ENCODE results near the gene USH2A.

USH2A gene

DNA sequence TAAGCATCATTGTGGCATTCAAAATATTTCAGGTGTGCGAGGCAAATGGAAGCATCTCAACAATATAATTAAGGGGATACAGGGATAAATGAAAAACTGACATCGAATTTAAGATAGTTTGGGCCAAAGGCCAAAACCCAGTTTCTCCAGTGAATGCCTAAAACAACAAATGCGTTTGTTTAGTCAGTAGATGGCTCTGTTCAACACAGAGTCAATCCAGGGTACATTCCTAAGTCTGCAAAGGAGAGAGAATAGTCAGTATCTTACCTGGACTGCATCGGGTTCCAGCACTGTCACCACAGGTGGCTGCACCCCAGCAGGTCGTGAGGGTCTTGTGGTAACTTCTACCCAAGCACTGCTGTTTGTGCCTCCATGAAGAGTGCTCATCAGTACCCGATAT, 535.1 kb downstream of the USH2A start:
- Histone ChIP-seq H4K20me1 (ENCODE audit: insufficient read depth, low read length, poor library complexity, severe bottlenecking) (no peaks in the 10 kb centered on the region), H3K79me2 (ENCODE audit: insufficient read depth, low read length) (no peaks in the 10 kb centered on the region), H2AFZ (ENCODE audit: low read length) (no peak overlapping the region), H3K4me3 (ENCODE audit: low read length, poor library complexity, severe bottlenecking) (no peak overlapping the region), H3F3A (ENCODE audit: low read depth) (no peaks in the 10 kb centered on the region), H3K4me2 (ENCODE audit: low read depth, low read length, poor library complexity, severe bottlenecking) (no peak overlapping the region), H3K9ac (ENCODE audit: low read depth, low read length, poor library complexity, severe bottlenecking) (no peak overlapping the region), H3K9me3 (ENCODE audit: insufficient read depth, low read depth, low read length) (no peaks in the 10 kb centered on the region), H3K4me1 (ENCODE audit: insufficient read depth, low read length, poor library complexity, severe bottlenecking) (no peaks in the 10 kb centered on the region), H3K36me3 (ENCODE audit: insufficient read depth, low read length) (no peaks in the 10 kb centered on the region), H3K9me2 (replicated peaks; ENCODE audit: low read depth, low read length) (no peaks in the 10 kb centered on the region), H3K27me3 (ENCODE audit: insufficient read depth, low read length, poor library complexity, severe bottlenecking) (no peaks in the 10 kb centered on the region)
- TF ChIP-seq EZH2phosphoT487 (IDR thresholded peaks at IDR 0.05; ENCODE audit: borderline replicate concordance): no peak
- TF ChIP-seq, protein P1, sequence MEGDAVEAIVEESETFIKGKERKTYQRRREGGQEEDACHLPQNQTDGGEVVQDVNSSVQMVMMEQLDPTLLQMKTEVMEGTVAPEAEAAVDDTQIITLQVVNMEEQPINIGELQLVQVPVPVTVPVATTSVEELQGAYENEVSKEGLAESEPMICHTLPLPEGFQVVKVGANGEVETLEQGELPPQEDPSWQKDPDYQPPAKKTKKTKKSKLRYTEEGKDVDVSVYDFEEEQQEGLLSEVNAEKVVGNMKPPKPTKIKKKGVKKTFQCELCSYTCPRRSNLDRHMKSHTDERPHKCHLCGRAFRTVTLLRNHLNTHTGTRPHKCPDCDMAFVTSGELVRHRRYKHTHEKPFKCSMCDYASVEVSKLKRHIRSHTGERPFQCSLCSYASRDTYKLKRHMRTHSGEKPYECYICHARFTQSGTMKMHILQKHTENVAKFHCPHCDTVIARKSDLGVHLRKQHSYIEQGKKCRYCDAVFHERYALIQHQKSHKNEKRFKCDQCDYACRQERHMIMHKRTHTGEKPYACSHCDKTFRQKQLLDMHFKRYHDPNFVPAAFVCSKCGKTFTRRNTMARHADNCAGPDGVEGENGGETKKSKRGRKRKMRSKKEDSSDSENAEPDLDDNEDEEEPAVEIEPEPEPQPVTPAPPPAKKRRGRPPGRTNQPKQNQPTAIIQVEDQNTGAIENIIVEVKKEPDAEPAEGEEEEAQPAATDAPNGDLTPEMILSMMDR (conservative IDR thresholded peaks at IDR 0.05; ENCODE audit: low read length): no peak

DNA sequence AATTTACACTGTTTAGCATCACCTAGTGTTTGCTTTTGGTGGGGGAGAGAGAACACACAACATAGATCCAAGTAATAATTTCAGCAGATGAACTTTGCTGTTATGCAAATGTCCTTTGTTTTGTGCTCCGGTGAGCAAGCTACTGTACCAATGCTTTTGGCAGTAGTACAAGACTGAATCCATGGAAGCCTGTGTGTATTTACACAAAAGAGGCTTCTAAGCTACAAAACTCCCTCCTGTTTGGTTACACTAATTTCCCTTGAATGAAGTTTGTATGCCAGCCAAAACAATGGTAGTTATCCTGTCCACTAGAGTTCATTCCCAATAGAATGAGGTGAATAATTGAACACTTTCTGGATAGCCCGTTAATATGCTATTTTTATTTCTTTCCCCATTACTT, 535.6 kb downstream of the USH2A start:
- no peak overlapping the region for H3K4me3 ChIP-seq (ENCODE audit: low read length, poor library complexity, severe bottlenecking)
- H3K4me1 ChIP-seq (ENCODE audit: insufficient read depth, low read length, poor library complexity, severe bottlenecking): no peaks in the 10 kb centered on the region
- TF ChIP-seq, protein P1 (conservative IDR thresholded peaks at IDR 0.05; ENCODE audit: low read length): no peak
- TF ChIP-seq EZH2phosphoT487 (IDR thresholded peaks at IDR 0.05; ENCODE audit: borderline replicate concordance): no peak
- H3K79me2 ChIP-seq (ENCODE audit: insufficient read depth, low read length): no peaks in the 10 kb centered on the region
- H3K4me2 ChIP-seq (ENCODE audit: low read depth, low read length, poor library complexity, severe bottlenecking): no peak overlapping the region
- H3K27me3 ChIP-seq (ENCODE audit: insufficient read depth, low read length, poor library complexity, severe bottlenecking): no peaks in the 10 kb centered on the region
- no peak overlapping the region for H3K9ac ChIP-seq (ENCODE audit: low read depth, low read length, poor library complexity, severe bottlenecking)
- H3K9me3 ChIP-seq (ENCODE audit: insufficient read depth, low read depth, low read length): no peaks in the 10 kb centered on the region
- no peaks in the 10 kb centered on the region for H3K9me2 ChIP-seq (replicated peaks; ENCODE audit: low read depth, low read length)
- no peaks in the 10 kb centered on the region for H4K20me1 ChIP-seq (ENCODE audit: insufficient read depth, low read length, poor library complexity, severe bottlenecking)
- H3F3A ChIP-seq (ENCODE audit: low read depth): no peaks in the 10 kb centered on the region
- no peaks in the 10 kb centered on the region for H3K36me3 ChIP-seq (ENCODE audit: insufficient read depth, low read length)
- no peak overlapping the region for H2AFZ ChIP-seq (ENCODE audit: low read length)

DNA sequence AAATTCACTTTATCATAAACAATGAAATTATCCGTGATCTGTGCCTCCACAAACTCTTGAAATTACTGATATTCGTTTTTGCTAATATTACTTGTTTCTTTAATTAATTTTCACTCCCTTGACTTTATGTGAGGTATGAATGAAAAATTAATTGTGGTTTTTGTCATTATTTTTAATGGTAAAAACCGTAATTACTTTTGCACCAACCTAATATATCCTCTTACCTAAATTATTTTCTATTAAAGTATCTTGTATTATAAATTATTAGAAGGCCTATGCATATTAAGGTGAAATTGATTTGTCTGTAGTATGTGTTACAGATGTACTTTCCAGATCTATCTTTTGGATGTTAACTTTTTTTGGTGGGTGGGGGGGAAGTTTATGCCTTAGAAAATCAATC, 540.2 kb downstream of the USH2A start:
- TF ChIP-seq, protein P1 (conservative IDR thresholded peaks at IDR 0.05; ENCODE audit: low read length): no peak
- TF ChIP-seq EZH2phosphoT487 (IDR thresholded peaks at IDR 0.05; ENCODE audit: borderline replicate concordance): no peak
- no peak overlapping the region for H3K9ac ChIP-seq (ENCODE audit: low read depth, low read length, poor library complexity, severe bottlenecking)
- no peaks in the 10 kb centered on the region for H3K9me2 ChIP-seq (replicated peaks; ENCODE audit: low read depth, low read length)
- no peaks in the 10 kb centered on the region for H3K9me3 ChIP-seq (ENCODE audit: insufficient read depth, low read depth, low read length)
- H3K27me3 ChIP-seq (ENCODE audit: insufficient read depth, low read length, poor library complexity, severe bottlenecking): no peaks in the 10 kb centered on the region
- no peak overlapping the region for H3K4me3 ChIP-seq (ENCODE audit: low read length, poor library complexity, severe bottlenecking)
- H3K79me2 ChIP-seq (ENCODE audit: insufficient read depth, low read length): no peaks in the 10 kb centered on the region
- H3F3A ChIP-seq (ENCODE audit: low read depth): no peaks in the 10 kb centered on the region
- H4K20me1 ChIP-seq (ENCODE audit: insufficient read depth, low read length, poor library complexity, severe bottlenecking): no peaks in the 10 kb centered on the region
- H2AFZ ChIP-seq (ENCODE audit: low read length): no peak overlapping the region
- H3K4me1 ChIP-seq (ENCODE audit: insufficient read depth, low read length, poor library complexity, severe bottlenecking): no peaks in the 10 kb centered on the region
- H3K36me3 ChIP-seq (ENCODE audit: insufficient read depth, low read length): no peaks in the 10 kb centered on the region
- no peak overlapping the region for H3K4me2 ChIP-seq (ENCODE audit: low read depth, low read length, poor library complexity, severe bottlenecking)
